Activated naive CD8-positive, alpha-beta T cell treated with anti-CD3 and anti-CD28 coated beads for 36 hours (primary cell): ENCODE data around the gene ROBO1. TPM values are rescaled to one million over a fixed set of nuclear protein-coding genes. Genes with fewer than 3 reads are reported as not detected.
"Not testable (repeated sequence)": the region's sequence is repeated elsewhere in the genome, so short reads cannot be mapped to it uniquely, and the experiment has no call there.

Experiments used
- DNase-seq: peaks from one replicate; pipeline ENCODE4 v3.0.0; 2021
- H3K27ac Mint-ChIP-seq: one replicate; pipeline ENCODE4 v1.8.0; 2022; ENCODE audit warnings: mild to moderate bottlenecking, moderate library complexity, mixed read lengths
- H3K27me3 Mint-ChIP-seq: one replicate; pipeline ENCODE4 v1.8.0; 2022; ENCODE audit warnings: mild to moderate bottlenecking, mixed read lengths
- H3K36me3 Mint-ChIP-seq: one replicate; pipeline ENCODE4 v1.8.0; 2021; ENCODE audit warnings: mild to moderate bottlenecking, mixed read lengths
- H3K4me1 Mint-ChIP-seq: one replicate; pipeline ENCODE4 v1.8.0; 2021; ENCODE audit warnings: mixed read lengths
- H3K4me3 Mint-ChIP-seq: one replicate; pipeline ENCODE4 v1.8.0; 2022; ENCODE audit warnings: mild to moderate bottlenecking, moderate library complexity, mixed read lengths
- H3K9me3 Mint-ChIP-seq: one replicate; pipeline ENCODE4 v1.8.0; 2022; ENCODE audit warnings: mixed read lengths
- total RNA-seq, 2 experiments: library from RNA; stranded (reverse); gene quantifications; one replicate each; pipeline ENCODE4 v1.2.3, GENCODE V29; 2021

The ROBO1 gene
- total RNA-seq, 2 experiments from 2014 or later, result 13.8 to 16.5 TPM

GRCh38 chr3:78765671-78766485, 1001.9 kb downstream of the ROBO1 start:
- Mint-ChIP-seq H3K9me3 (peaks cover 1% of the 10 kb centered on the region), H3K27ac (no peak overlapping the region), H3K4me1 (no peaks in the 10 kb centered on the region), H3K4me3 (no peak overlapping the region), H3K36me3 (no peaks in the 10 kb centered on the region), H3K27me3 (no peaks in the 10 kb centered on the region)
- DNase-seq, result no peak

DNA sequence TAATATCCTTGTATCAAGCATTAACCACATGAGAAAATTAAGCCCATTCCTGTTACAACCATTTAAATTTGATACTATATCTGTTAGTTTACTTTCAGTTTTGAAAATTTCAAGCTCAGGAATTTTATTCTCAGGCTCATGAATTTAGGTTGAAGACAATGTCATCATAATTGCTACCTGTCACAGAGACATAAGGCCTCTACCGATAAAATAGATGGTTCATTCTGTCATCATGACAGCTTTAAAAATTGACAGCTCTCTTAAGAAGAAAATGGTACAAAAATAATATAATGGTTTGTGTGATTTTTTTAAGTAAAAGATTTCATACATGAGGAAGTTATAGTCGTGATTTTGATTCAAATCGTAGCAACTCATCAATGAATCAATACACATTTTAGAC, 1003.2 kb downstream of the ROBO1 start:
- H3K4me3 Mint-ChIP-seq, result no peak overlapping the region
- H3K27ac Mint-ChIP-seq, result no peak overlapping the region
- no peaks in the 10 kb centered on the region for H3K27me3 Mint-ChIP-seq
- DNase-seq, result no peak
- peaks cover 1% of the 10 kb centered on the region for H3K9me3 Mint-ChIP-seq
- no peaks in the 10 kb centered on the region for H3K4me1 Mint-ChIP-seq
- H3K36me3 Mint-ChIP-seq, result no peaks in the 10 kb centered on the region

- H3K27me3 Mint-ChIP-seq, result no peaks in the 10 kb centered on the region
- H3K36me3 Mint-ChIP-seq, result no peaks in the 10 kb centered on the region
Measured at GRCh38 chr3:78762121-78762520, 1005.7 kb downstream of the ROBO1 start.

DNA sequence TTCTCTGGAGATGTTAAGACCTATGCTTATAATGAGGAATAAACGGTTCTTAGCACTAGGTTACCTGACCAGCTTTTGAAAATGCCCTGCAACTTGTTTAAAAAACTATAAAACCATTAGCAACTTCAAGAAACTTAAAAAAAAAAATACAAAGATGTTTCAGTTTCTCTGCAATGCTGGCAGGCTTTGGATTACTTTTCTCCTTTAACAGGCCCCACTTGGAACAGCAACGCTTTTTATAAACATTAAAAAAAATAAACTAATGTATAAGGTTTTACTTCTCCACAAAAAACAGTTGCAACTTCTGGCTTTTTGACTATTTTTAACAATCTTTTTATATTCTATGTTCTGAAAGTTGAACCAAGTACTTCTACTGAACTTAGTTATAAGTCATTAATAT, 1006.7 kb downstream of the ROBO1 start:
- no peak for DNase-seq
- H3K4me3 Mint-ChIP-seq, result no peak overlapping the region
- no peak overlapping the region for H3K27ac Mint-ChIP-seq
- no peaks in the 10 kb centered on the region for H3K36me3 Mint-ChIP-seq
- no peaks in the 10 kb centered on the region for H3K27me3 Mint-ChIP-seq
- H3K9me3 Mint-ChIP-seq, result no peaks in the 10 kb centered on the region
- no peaks in the 10 kb centered on the region for H3K4me1 Mint-ChIP-seq

More at GRCh38 chr3:78762121-78762520, 1005.7 kb downstream of the ROBO1 start:
- H3K9me3 Mint-ChIP-seq, result no peaks in the 10 kb centered on the region
- H3K4me1 Mint-ChIP-seq, result no peaks in the 10 kb centered on the region
- no peak for DNase-seq
- H3K27ac Mint-ChIP-seq, result no peak overlapping the region
- H3K4me3 Mint-ChIP-seq, result no peak overlapping the region

GRCh38 chr3:78757731-78758130, 1010.1 kb downstream of the ROBO1 start:
- Mint-ChIP-seq H3K27me3 (no peaks in the 10 kb centered on the region), H3K9me3 (peaks cover 6% of the 10 kb centered on the region), H3K4me1 (no peaks in the 10 kb centered on the region), H3K27ac (no peak overlapping the region), H3K4me3 (no peak overlapping the region), H3K36me3 (peaks cover 2% of the 10 kb centered on the region)
- DNase-seq, result no peak

DNA sequence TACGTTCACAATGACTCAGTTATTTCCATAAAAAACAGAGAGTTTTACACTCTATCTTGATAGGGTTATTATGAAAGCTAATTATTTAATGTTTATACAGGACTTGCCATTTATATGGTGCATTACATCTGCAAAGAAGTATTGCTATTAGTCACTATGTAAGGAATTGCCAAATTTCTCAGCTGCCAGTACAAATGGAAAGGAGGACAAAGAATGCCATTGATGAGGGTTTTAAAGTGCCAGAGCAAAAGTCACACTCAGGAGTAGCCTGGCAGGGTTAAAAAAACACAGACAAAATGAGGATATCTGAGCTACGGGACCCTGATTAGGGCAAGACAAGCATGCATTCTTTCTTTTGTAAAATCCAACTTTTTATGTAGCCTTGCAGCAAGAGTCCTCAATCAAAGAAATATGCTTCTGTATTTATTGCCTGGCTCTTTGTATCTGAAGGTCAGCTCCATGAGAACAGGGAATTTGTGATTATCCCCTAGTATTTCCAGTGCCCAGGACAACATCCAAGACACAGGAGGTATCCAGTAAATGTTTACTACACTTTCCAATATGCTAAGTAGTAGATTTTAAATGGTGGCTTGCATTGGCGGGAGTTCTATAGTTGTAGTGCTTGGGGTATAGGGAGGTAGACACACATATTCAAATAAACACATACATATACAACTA, 1013.6 kb downstream of the ROBO1 start:
- Mint-ChIP-seq H3K4me1 (no peaks in the 10 kb centered on the region), H3K9me3 (peaks cover 7% of the 10 kb centered on the region), H3K4me3 (no peak overlapping the region), H3K36me3 (peaks cover 2% of the 10 kb centered on the region), H3K27ac (no peak overlapping the region), H3K27me3 (no peaks in the 10 kb centered on the region)
- DNase-seq, result no peak

DNA sequence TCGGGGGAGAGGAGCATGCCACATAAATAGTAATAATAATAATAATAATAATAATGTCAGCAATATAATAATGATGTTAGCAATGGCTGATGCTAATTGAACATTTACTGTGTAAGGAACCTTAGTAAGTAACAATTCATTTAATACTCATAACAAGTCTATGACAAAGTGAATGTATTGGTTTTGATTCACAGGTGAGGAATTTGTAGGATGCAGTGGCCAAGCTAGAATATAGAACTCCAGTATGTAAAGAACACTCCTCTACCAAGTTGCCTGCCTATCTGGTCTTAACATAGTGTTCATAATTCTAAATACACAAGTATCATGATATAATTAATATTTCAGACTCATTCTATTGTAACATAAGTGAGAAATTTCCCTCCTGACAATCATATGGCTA, 1016.5 kb downstream of the ROBO1 start:
- H3K27me3 Mint-ChIP-seq, result no peaks in the 10 kb centered on the region
- H3K27ac Mint-ChIP-seq, result no peak overlapping the region
- peaks cover 7% of the 10 kb centered on the region for H3K9me3 Mint-ChIP-seq
- H3K4me1 Mint-ChIP-seq, result no peaks in the 10 kb centered on the region
- peaks cover 2% of the 10 kb centered on the region for H3K36me3 Mint-ChIP-seq
- DNase-seq, result no peak
- H3K4me3 Mint-ChIP-seq, result no peak overlapping the region

- H3K9me3 Mint-ChIP-seq, H3K27me3 Mint-ChIP-seq, H3K27ac Mint-ChIP-seq, DNase-seq, H3K36me3 Mint-ChIP-seq, H3K4me3 Mint-ChIP-seq, H3K4me1 Mint-ChIP-seq: not testable (repeated sequence)
Measured at GRCh38 chr3:78750291-78750690, 1017.5 kb downstream of the ROBO1 start.

- Mint-ChIP-seq H3K4me3 (no peak overlapping the region), H3K27ac (no peak overlapping the region), H3K36me3 (peaks cover 4% of the 10 kb centered on the region), H3K27me3 (no peaks in the 10 kb centered on the region), H3K9me3 (peaks cover 1% of the 10 kb centered on the region), H3K4me1 (no peaks in the 10 kb centered on the region)
- DNase-seq, result no peak
Measured at GRCh38 chr3:78749056-78749455, 1018.7 kb downstream of the ROBO1 start.

DNA sequence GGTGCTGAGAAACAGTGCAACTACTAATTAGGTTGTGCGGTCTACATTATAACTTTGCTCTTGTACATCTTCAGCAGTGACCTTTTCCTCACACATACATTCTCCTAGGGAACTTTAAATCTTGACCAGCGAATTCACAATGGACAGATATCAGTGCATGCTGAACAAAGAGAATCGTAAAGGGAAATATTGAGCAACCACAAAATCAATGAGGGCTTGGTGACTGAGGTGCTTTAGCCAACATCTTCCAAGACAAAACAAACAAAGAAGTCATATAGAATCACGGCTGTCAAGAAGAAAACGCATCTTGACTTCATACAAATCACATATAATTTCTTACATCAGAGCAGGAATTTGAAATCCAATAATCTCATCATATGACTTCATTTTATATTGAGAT, 1022.0 kb downstream of the ROBO1 start:
- no peak for DNase-seq
- peaks cover 2% of the 10 kb centered on the region for H3K4me1 Mint-ChIP-seq
- peaks cover 5% of the 10 kb centered on the region for H3K9me3 Mint-ChIP-seq
- H3K4me3 Mint-ChIP-seq, result no peak overlapping the region
- no peaks in the 10 kb centered on the region for H3K27me3 Mint-ChIP-seq
- H3K27ac Mint-ChIP-seq, result no peak overlapping the region
- H3K36me3 Mint-ChIP-seq, result peaks cover 6% of the 10 kb centered on the region

DNA sequence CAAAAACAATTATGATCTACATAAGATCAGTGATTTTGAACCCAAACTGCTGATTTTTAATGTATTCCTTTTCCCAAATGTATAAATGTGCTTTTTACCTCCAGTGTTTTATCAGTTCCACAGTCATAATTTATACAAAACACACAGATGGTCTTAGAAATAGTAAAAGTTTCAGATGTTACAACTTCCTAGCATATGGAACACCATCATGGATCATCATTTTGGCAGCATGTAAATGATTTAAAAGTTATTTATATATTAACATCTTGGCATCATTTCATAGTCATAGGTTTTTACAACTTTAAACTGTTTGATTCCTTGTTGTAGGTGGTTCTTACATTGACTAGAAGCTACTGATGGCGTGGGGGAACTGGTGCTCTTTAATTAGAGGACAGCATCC, 1025.3 kb downstream of the ROBO1 start:
- Mint-ChIP-seq H3K27me3 (no peaks in the 10 kb centered on the region), H3K4me3 (no peak overlapping the region), H3K36me3 (peaks cover 6% of the 10 kb centered on the region), H3K4me1 (peaks cover 2% of the 10 kb centered on the region), H3K27ac (no peak overlapping the region), H3K9me3 (peaks cover 5% of the 10 kb centered on the region)
- no peak for DNase-seq

DNA sequence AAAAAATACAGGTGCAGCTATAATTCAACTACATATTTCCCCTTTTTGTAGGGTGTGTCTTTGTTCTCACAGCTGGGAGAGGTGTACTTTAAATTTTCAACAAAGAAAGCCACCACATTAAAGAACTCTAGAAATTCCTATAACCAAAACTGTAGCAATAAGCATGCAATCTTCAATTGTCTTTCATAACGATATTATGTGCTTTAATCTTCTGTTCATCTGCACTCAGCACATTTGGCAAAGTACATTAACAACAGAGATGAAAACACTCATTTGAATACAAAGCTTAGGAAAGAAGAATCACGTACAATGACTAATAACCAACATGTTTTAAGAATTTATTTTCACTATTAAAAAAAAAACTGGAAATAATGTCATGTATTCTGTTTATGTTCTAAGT, 1025.8 kb downstream of the ROBO1 start:
- no peak for DNase-seq
- no peaks in the 10 kb centered on the region for H3K27me3 Mint-ChIP-seq
- H3K4me3 Mint-ChIP-seq, result no peak overlapping the region
- peaks cover 6% of the 10 kb centered on the region for H3K36me3 Mint-ChIP-seq
- H3K27ac Mint-ChIP-seq, result no peak overlapping the region
- peaks cover 5% of the 10 kb centered on the region for H3K9me3 Mint-ChIP-seq
- peaks cover 2% of the 10 kb centered on the region for H3K4me1 Mint-ChIP-seq

DNA sequence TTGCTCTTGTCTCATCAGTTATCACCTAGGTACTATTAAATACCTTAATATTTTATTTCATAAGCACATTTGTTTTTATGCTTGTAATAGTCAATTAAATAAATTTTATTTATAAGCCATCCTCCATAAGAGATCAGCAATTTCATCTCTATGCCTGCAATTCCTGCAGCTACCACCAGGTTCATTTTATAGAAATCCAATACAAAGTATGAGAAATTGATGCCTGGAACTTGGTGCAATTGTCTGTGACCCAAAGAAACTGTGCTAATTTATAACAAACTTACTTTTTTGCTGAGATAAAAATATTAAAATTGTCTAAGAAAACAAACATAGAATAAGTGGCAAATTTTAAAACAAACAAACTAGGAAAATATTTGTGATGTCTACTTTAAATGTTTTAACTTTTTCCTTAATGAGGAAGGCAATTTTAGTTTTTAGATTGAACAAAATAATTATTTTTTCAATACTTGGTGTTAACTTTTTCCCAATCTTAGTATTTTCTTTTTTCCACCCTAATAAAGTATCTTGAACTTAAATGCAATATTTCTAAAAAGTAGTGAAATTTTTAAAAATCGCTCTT, 1026.6 kb downstream of the ROBO1 start:
- Mint-ChIP-seq H3K4me3 (no peak overlapping the region), H3K36me3 (peaks cover 6% of the 10 kb centered on the region), H3K27ac (no peak overlapping the region), H3K4me1 (peaks cover 4% of the 10 kb centered on the region), H3K27me3 (no peaks in the 10 kb centered on the region), H3K9me3 (peaks cover 5% of the 10 kb centered on the region)
- DNase-seq, result no peak

DNA sequence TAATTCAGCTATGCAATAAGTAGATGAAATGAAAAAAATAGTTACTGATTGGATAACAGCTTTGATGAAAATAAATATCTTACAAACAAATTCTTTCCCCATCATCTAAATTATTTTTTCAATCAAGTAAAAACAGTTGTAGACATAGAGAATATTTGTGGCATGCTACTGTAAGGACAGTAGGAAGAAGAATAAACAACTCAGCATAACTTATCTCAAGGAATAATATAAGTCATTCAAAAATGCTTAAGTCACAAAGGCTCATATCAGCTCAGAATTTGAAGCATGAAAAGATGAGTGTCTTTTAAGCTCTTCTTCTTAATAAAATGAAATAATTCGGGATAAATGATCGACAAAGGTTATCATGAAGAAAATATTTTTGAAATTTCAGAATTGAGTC, 1029.0 kb downstream of the ROBO1 start:
- no peak for DNase-seq
- Mint-ChIP-seq H3K4me1 (peaks cover 4% of the 10 kb centered on the region), H3K36me3 (peaks cover 1% of the 10 kb centered on the region), H3K27me3 (no peaks in the 10 kb centered on the region), H3K4me3 (no peak overlapping the region), H3K9me3 (peaks cover 3% of the 10 kb centered on the region), H3K27ac (no peak overlapping the region)

DNA sequence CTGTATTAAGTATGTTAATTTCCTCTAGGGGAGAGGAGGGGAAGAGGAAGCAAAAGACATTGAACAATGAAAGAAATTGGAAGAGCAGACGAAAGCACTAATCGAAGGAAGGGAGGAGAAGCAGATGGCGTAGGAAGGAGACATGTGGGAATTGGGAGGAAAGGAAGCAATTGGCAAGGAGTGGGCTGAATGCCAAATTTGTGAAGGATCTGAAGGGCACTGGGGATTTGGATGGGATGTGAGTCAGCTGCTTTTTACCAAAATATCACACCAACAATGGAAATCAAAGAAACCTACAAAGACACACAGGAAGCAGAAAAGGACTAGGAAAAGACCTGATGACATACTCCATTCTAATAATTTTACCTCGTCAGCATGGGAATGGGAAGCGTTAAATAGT, 1029.8 kb downstream of the ROBO1 start:
- Mint-ChIP-seq H3K27ac (no peak overlapping the region), H3K4me1 (peaks cover 4% of the 10 kb centered on the region), H3K27me3 (no peaks in the 10 kb centered on the region), H3K9me3 (peaks cover 1% of the 10 kb centered on the region), H3K36me3 (no peaks in the 10 kb centered on the region), H3K4me3 (no peak overlapping the region)
- no peak for DNase-seq
